ENCODE data around the gene FGGY. TPM values are rescaled to one million over a fixed set of nuclear protein-coding genes. Genes with fewer than 3 reads are reported as not detected.

FGGY gene
- total and polyA plus RNA-seq, 2 donors (not counting 3 experiments of a cell fraction or from before 2014, with no cell fraction given): 5.6 to 6.4 TPM

GRCh38 chr1:59705466-59706302, 408.8 kb downstream of the FGGY start:
- Histone ChIP-seq H4K20me1 (replicated peaks; ENCODE audit: control insufficient read depth, extremely low read depth, insufficient read depth, low read length) (no peaks in the 10 kb centered on the region), H3K9me1 (replicated peaks; ENCODE audit: control insufficient read depth, extremely low read depth, insufficient read depth, low read length) (no peaks in the 10 kb centered on the region), H2AFZ (ENCODE audit: low read depth, low read length) (no peak overlapping the region), H3K36me3 (ENCODE audit: control insufficient read depth in 2 of 2, extremely low read depth in 1 of 2, insufficient read depth in 2 of 2, low read length in 2 of 2) (no peaks in the 10 kb centered on the region), H3K9me3 (replicated peaks; ENCODE audit: control insufficient read depth, insufficient read depth, low read length) (no peaks in the 10 kb centered on the region), H3K9ac (replicated peaks; ENCODE audit: extremely low read depth, insufficient read depth, low read length) (no peak overlapping the region), H3K4me2 (ENCODE audit: insufficient read depth, low read length) (no peak overlapping the region), H3K79me2 (ENCODE audit: control insufficient read depth, insufficient read depth, low read length) (no peaks in the 10 kb centered on the region), H3K4me1 (ENCODE audit: control insufficient read depth, extremely low read depth, insufficient read depth, low read length) (peaks cover 12% of the 10 kb centered on the region), H3K4me3 (replicated peaks in 1 of 3; ENCODE audit: insufficient read depth in 1 of 3, low read depth in 1 of 3, low read length in 3 of 3) (no peak overlapping the region), H3K27me3 (ENCODE audit: control insufficient read depth in 2 of 2, insufficient read depth in 2 of 2, low read length in 2 of 2) (no peaks in the 10 kb centered on the region), H3K27ac (ENCODE audit: insufficient read depth, low read depth, low read length) (no peak overlapping the region)
- dilution Hi-C loops (cut with MboI; ENCODE audit: extremely low pct_ligation_motif_present, low sequenced_read_pairs) (no loop called here), intact Hi-C loops (cut with micrococcal nuclease) (loop anchor here (2.0 kb wide), 3 partner anchors 37 to 53 kb away; no protein-coding TSS in a partner anchor)
- BruUV-seq (replicated peaks): no TSS peak
- no peak for TF ChIP-seq POLR2A (IDR thresholded peaks at IDR 0.05; ENCODE audit: low read depth, low read length)
- TF ChIP-seq, protein P1, sequence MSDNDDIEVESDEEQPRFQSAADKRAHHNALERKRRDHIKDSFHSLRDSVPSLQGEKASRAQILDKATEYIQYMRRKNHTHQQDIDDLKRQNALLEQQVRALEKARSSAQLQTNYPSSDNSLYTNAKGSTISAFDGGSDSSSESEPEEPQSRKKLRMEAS (IDR thresholded peaks at IDR 0.05; ENCODE audit: insufficient read depth, insufficient read length): no peak
- no peak for TF ChIP-seq GATA2 (IDR thresholded peaks at IDR 0.05; ENCODE audit: insufficient read depth, insufficient read length, low read depth, low read length)
- TF ChIP-seq MYC (IDR thresholded peaks at IDR 0.05; ENCODE audit: low read depth, low read length): no peak
- TF ChIP-seq JUN (IDR thresholded peaks at IDR 0.05; ENCODE audit: borderline replicate concordance, insufficient read depth, insufficient read length, low read depth): no peak
- no peak for TF ChIP-seq POLR2AphosphoS5 (IDR thresholded peaks at IDR 0.05; ENCODE audit: insufficient read depth, low read depth, low read length)
- TF ChIP-seq FOS (IDR thresholded peaks at IDR 0.05; ENCODE audit: borderline replicate concordance, insufficient read depth, low read length): no peak
- no peak for TF ChIP-seq CTCF (IDR thresholded peaks at IDR 0.05; ENCODE audit: extremely low read depth in 1 of 2, insufficient read depth in 1 of 2, low read depth in 1 of 2, low read length in 2 of 2)
- TF ChIP-seq EZH2 (IDR thresholded peaks at IDR 0.05; ENCODE audit: borderline replicate concordance, low read depth, low read length, severe bottlenecking): no peak
- ChIA-PET POLR2A (no interaction called here), CTCF (interaction anchor here (1.4 to 3.2 kb wide), 3 partner anchors 12 to 53 kb away, joined by 3 to 18 read pairs (median 10); no protein-coding TSS in a partner anchor)
- DNase-seq (ENCODE audit: low read depth, low spot score) (peak; percentile 36), FAIRE-seq (no peak)

All from endothelial cell of umbilical vein (primary cell).